Measurements from ENCODE around the gene MAP3K13.
"Not testable (repeated sequence)": the region's sequence is repeated elsewhere in the genome, so short reads cannot be mapped to it uniquely, and the experiment has no call there.

Gene MAP3K13

DNA sequence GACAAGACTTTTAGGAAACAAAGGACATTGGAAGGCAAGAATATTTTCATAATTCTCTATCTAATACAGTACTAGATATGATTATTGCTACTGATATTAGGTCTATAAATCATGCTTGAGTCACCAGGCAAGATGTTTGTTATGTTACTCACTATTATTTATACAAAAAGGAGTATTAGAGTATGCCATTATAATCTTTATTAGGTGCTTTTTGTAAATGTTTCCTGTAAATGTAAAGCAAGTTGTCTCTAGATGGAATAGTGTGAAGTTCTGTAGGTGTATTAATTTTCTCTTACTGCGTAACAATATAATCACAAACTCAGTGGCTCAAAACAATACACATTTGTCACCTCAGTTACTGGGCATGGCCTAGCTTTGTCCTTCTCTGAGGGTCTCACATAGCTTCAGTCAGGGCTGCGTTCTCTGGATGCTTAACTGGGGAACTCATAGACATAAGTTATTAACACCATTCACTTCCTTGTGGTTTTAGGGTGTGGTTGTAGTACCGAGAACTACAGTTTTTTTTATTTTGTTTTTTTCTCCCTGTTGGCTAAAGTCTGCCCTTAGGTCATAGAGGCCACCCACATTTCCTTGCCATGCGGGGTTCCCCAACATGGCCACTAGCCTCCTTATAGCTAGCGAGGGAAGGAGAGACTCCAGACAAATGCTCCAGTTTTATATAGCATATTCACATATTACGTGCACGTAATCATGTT is 20.3 kb upstream of the MAP3K13 start:
- DNase-seq (ENCODE audit: low read depth, low spot score): no peak

DNA sequence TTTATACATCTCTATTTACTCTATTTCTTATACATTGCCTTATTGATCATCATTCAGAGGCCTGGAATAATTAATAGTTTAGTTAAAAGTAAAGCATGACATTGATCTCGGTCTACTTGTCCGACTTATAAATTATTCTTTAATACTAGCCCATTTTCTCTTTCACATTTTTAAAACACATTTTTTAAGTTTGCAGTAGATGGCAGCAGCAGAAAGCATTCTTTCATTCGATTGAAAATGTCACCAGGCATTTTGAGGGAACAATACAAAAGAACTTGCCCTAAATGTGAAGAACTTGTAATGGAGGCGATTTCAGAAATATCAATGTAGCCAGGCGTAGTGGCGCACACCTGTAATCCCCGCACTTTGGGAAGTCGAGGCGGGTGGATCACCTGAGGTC is 15.5 kb upstream of the MAP3K13 start:
- no peak for DNase-seq (ENCODE audit: low read depth, low spot score)

DNA sequence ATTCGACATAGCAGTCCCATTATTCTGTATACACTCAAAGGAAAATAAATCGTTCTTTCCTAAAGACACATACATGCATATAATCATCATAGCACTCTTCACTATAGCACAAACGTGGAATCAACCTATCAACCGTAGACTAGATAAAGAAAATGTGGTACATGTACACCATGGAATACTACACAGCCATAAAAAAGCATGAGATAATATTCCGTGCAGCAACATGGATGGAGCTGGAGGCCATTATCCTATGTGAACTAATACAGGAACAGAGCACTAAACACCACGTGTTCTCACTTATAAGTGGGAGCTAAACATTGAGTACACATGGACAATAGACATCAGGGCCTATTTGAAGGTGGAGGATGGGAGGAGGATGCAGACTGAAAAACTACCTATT is 12.1 kb upstream of the MAP3K13 start:
- DNase-seq (ENCODE audit: low read depth, low spot score): no peak

DNA sequence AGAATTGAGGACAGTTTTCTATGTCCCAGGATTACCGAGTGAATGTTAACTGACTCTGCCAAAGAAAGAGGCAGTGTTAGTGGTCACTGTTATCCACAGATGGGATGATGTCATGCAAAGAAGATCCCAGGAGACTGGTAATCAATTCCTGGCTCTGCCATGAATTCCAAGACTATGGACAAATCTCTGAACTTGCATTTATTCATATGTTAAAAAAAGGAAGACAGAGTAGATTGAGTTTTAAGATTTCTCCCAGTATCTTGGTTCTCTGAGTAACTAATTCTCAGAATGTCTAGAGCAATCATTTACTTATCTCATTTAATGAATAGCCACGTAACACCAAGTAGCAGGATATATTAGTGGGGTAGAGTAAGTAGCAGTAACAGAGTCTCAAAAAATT is 11.5 kb upstream of the MAP3K13 start:
- peak; percentile 34 for DNase-seq (ENCODE audit: low read depth, low spot score)

DNA sequence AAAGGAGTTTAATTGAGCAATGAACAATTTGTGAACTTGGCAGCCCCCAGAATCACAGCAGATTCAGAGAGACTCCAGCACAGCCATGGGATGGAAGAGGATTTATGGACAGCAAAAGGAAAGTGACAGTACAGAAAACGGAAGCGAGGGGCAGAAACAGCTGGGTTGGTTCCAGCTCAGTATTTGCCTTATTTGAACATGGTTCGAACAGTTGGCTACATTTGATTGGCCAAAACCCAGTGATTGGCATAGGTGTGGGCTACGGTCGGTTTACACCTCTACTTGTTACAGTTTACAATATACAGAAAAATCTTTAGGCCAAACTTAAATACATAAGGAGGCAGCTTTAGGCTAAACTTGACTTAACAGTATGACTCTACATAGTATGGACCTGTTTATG is 9.7 kb upstream of the MAP3K13 start:
- DNase-seq (ENCODE audit: low read depth, low spot score): no peak

DNA sequence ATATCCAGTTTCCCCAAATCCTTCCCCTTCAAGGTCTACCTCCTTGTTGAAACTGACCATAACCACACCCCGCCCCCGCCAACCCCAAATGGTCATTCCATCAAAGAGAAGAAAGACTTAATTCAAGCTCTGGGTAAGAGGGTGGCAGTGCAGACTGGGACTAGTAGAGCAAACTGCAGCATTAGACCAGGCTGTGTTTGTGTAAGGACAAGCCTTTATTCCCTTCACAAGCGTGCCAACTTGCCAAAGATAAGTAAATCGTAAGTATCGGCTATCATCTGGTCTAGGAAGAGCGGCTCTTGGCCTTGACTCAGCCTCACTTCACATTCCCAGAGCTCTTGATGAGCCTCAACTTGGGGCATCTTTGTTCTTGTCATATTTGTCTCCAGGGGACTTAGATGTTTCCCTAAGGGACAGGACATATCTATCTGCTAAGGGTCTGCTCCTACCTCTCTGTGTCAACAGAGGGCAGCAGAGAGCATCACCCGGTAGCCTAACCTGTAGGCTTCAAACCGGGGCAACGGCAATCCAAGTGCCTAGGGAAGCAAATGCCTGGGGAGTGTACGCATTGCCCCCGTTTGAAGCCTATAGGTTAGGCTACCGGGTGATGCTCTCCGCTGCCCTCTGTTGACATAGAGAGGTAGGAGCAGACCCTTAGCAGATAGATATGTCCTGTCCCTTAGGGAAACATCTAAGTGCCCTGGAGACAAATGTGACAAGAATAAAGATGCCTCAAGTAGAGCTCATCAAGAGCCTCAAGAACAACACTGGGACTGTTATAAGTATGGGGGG is 8.9 kb upstream of the MAP3K13 start:
- DNase-seq (ENCODE audit: low read depth, low spot score): peak; percentile 47

DNA sequence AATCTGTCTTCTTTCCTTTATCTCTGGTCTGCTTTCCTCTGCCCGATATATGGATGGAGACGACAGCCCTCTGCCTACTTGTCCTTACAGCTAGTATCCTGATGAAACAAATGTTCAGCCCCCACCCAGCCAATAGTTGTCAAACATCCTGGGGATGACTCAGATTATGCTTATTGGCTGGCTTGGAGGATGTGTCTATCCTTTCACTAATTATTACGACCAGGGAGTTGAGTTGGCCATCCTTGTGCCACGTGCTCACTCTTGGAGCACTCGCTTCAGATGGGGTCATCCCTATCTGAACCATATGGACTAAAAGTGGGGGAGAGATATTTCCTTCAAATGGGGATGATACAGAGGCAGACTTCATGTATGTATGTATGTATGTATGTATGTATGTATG is 6.4 kb upstream of the MAP3K13 start:
- DNase-seq (ENCODE audit: low read depth, low spot score): no peak

DNA sequence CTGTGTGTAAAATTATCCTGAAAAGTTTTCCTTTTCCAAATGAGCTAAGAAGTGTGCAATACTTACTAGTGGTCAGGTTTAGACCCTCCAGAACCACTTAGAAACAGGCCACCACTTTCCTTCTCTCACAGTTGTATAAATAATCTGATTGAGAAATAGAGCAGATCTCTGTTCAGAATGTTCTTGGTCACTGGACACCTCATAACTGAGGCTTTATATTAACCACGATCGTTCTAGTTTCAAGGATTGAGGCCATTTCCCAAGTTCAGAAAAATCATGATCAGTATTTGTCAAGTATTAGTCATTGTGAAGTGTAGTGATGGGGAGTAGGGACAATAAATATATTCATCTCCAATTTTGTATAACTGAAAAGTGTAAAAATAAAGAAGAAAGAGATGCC is 1.0 kb upstream of the MAP3K13 start:
- DNase-seq (ENCODE audit: low read depth, low spot score): peak; percentile 18

DNA sequence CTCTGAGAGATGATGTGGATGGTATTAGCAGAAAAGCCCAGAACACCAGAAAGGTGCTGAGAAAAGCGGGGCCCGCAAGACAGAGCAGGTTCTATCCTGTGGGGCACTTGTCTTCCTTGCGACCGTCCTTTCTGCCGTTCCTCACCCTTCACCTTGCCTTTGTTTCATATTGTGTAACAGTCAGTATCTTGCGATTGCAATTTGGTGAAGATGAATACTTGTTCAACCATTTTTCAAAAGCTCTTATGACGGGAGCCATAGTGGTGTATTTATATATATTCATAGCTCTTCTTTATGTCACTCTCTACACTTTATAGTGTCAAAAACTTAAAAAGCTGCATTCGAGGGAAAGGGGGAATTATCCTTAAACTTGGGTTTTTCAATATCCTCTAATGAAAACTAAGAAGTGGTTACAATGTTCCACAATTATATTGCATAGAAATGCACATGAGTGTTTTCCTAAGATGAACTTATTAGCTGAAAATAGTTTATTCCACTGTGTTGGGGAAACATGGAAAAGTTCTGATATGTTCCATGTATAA is 797 bp downstream of the MAP3K13 start:
- no peak for DNase-seq (ENCODE audit: low read depth, low spot score)

DNA sequence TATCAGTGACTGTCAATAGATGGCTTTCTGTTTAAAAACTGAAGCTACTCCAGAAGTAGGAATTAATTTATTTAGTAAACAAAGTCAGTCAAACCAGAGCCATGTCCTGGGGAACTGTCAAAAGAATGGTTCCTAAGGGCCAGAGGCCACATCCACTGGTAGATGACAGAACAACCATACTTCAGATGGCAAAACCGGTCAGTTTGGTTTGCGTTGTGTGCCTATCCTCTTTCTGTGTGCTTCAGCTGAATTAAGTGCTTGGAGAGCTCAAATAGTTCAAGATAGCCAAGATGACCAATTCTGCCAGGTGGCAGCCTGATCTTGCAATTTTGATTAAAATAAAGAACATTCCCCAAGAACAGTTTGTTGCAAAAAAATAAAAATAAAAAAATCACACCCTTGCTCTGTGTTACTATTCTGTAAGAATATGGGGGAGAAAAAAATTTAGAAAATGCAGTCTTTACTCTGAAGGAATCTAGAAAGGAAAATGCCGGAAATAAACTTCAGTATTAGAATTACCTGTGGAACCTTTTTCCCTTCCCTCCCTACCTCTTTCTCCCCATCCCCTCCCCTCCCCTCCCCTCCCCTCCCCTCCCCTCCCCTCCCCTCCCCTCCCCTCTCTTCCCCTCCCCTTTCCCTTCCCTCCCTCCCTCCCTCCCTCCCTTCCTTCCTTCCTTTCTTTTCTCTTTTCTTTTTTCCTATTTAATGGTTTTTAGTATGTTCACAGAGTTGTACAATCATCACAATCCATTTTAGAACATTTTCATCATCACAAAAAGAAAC is 2.5 kb downstream of the MAP3K13 start:
- DNase-seq (ENCODE audit: low read depth, low spot score): no peak

DNA sequence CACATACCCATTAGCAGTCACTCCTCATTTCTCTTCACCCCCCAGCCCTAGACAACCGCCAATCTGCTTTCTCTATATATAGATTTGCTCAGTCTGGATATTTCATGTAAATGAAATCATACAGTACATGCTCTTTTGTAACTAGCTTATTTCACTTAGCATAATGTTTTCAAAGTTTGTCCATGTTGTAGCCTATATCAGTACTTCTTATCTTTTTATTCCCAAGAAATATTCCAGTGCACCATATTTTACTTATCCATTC is 3.1 kb downstream of the MAP3K13 start:
- no peak for DNase-seq (ENCODE audit: low read depth, low spot score)

DNA sequence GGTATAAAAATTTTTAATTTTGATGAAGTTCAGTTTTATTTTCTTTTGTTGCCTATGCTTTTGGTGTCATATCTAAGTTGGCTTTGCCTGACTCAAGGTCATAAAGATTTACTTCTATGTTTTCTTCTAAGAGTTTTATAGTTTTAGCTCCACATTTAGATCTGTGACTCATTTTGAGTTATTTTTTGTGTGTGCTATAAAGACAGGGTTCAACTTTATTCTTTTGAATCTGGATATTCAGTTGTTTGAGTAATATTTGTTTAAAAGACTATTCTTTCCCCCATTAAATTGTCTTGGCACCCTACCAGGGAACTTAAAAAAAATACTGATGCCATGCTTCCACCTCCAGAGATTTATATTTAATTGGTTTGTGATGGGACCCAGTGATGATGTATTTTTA is 4.0 kb downstream of the MAP3K13 start:
- DNase-seq (ENCODE audit: low read depth, low spot score): no peak

DNA sequence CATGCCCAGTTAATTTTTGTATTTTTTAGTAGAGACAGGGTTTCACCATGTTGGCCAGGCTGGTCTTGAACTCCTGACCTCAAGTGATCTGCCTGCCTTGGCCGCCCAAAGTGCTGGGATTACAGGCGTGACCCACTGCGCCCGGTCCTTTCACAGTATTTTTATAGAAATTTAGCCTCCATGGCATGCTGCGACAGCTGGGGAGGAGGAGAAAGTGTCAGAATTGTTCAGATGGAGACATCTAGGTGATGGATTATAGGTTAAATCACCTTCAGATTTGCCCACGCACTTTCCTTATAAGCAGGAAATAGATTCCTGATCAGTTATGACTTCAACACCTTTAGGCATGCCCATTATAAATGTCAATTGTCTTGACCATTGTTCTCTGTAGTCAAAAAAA is 7.4 kb downstream of the MAP3K13 start:
- DNase-seq (ENCODE audit: low read depth, low spot score): not testable (repeated sequence)

DNA sequence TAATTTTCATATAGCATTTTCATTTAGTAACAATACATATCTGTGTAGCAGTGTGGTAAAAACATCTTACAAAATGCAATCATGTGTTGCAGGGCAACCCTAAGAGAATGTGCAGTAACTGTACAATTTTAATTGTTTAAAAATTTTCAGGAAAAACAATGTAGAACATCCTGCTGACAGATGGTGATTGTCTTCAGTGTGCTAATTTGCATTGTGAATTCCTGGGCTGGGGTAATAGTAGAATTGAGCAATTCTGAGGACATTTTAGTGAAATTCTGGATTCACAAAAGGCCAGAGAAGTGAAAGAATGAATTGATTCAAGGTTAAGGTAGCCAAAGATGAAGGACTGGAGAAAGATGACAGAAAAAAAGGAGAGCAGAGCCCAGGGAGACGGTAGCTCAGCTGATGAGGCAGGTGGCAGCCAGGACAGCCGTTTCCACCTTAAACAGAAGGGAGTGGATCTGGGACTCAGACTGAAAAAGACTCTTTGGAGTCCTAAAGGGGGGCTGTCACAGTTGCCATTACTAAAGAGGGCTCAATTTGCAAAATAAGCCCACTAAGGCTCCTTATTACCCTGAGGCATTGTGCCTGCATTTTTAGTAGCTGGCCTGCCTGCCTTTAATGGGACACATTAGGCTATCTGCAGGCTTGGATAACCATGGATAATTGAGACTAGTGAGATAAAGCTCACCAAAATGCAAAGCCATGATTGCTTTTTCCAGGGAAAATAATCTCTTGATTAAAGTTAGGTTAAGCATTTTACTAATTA is 8.6 kb downstream of the MAP3K13 start:
- DNase-seq (ENCODE audit: low read depth, low spot score): no peak

DNA sequence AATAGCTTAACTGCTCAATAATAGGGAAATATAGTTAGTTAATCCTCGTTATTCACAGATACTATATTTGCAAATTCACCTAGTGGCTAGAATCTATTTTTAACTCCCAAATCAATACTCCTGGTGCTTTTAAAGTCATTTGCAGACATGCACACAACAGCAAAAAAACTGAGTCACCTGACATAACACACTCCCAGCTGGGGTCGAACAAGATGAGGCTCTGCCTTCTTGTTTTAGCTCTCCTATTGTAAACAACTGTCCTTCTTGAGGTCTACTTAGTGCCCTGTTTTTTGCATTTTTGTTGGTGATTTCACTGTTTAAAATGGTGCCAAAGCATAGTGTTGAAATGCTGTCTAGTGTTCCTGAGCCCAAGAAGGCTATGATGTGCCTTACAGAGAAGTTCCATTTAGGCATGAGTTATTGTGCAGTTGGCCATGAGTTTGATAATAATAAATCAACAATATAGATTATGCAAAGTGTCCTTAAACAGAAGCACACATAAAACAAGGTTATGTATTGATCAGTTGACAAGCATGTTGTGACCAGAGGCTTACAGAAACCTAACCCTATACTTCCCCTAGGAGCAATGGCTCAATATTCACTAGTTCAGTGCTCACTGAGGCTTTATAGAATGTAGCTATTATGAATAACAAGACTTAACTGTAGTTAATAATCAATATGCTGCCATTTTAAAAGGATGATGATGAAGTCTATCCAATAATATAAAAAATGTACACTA is 18.6 kb downstream of the MAP3K13 start:
- DNase-seq (ENCODE audit: low read depth, low spot score): no peak

DNA sequence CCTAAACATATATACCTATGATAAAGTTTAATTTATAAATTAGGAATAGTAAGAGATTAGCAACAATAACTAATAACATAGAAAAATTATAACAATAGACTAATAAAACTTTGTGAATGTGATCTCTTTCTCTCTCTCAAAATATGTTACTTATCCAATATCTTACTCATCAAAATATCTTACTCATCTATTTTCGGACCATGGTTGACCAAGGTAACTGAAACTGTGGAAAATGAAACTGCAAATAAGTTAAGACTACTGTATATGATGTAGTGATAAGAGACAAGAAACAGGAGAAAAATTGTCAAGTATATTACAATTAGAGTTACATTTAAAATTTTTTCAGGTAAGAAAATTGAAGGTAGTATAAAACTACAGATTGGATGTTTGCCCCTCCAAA is 19.2 kb downstream of the MAP3K13 start:
- DNase-seq (ENCODE audit: low read depth, low spot score): no peak

DNA sequence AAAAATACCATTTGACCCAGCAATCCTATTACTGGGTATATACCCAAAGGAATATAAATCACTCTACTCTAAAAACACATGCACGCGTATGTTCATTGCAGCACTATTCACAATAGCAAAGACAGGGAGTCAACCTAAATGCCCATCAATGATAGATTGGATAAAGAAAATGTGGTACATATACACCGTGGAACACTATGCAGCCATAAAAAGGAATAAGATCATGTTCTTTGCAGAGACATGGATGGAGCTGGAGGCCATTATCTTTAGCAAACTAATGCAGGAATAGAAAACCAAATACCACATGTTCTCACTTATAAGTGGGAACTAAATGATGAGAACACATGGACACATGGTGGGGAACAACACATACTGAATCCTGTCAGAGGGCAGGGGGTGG is 23.6 kb downstream of the MAP3K13 start:
- DNase-seq (ENCODE audit: low read depth, low spot score): not testable (repeated sequence)

DNA sequence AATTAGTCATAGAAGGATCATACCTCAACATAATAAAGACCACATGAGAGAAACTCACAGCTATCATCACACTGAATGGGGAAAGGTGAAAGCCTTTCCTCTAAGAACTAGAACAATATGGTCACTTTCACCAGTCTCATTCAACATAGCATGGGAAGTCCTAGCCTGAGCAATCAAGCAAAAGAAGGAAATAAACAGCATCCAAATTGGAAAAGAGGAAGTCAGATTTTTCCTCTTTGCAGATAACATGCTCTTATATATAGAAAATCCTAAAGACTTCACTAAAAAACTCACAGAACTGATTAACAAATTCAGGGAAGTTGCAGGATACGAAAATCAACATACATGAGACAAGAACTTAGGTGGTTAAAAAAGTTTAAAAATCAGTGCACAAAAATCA is 24.7 kb downstream of the MAP3K13 start:
- no peak for DNase-seq (ENCODE audit: low read depth, low spot score)

DNA sequence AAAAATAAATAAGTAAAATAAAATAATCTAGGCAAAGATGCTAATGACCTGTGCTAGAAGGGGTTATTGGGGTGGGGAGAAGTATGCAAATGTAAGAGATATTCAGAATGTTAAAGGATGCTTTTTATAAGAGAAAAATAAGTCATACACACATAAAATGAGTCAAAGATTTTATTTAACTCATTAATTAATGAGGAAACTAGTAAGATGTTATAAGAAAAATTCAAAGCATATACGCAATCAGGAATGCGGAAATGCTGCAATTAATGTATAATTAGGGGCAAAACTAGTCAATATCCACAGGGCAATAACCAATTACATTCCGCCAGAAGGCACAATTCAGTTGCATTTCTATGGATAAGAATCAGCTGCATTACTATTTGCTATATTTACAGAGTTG is 30.1 kb downstream of the MAP3K13 start:
- no peak for DNase-seq (ENCODE audit: low read depth, low spot score)

DNA sequence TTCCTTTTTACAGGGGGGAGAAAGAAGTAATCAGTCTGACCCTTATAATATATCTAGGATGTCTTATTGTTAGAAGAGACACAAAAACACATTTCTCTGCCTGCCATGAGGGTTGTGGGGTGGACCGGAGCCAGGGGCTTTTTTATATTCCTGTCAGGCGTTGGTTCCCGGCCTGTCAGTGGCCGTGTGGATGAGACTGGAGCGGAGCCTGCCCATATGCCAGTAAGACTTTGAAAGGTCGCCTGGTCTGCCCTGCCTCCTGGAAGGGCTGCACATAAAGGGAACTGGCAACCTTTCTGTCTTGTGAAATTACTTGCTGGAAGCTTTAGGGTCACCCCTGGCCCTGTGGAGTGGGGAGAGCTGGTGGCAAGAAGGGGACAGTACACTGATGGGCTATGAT is 34.7 kb downstream of the MAP3K13 start:
- peak; percentile 63 for DNase-seq (ENCODE audit: low read depth, low spot score)
